Upper lobe of left lung (tissue), 4 donors: ENCODE data around the gene TLX3.

ENCODE experiments used
- EP300 ChIP-seq, 4 donors: sonication (generic); formaldehyde crosslinking; IDR thresholded peaks; one replicate each; pipeline ENCODE4 v1.5.1; 2017; ENCODE audit warnings: antibody characterized with exemption in 4 of 4, control low read depth in 2 of 4
- POLR2A ChIP-seq, 4 donors: fragments of 450-650 bp; IDR thresholded peaks; one replicate each; pipeline ENCODE4 v1.5.1; 2016 to 2017; ENCODE audit warnings: antibody characterized with exemption in 4 of 4, mild to moderate bottlenecking in 2 of 4
- POLR2AphosphoS5 ChIP-seq, 2 donors: sonication (generic); formaldehyde crosslinking; IDR thresholded peaks; one replicate each; pipeline ENCODE4 v1.5.1; 2017; ENCODE audit warnings: antibody characterized with exemption in 2 of 2
- TF ChIP-seq, protein P1 (sequence below), 6 experiments: fragments of 450-650 bp in 4 of 6; fragments of 200-600 bp in 2 of 6; sonication (generic) in 2 of 6; IDR thresholded peaks; one replicate each; pipeline ENCODE4 v1.5.1; 2016 to 2019; ENCODE audit warnings: antibody characterized with exemption in 6 of 6

DNA sequence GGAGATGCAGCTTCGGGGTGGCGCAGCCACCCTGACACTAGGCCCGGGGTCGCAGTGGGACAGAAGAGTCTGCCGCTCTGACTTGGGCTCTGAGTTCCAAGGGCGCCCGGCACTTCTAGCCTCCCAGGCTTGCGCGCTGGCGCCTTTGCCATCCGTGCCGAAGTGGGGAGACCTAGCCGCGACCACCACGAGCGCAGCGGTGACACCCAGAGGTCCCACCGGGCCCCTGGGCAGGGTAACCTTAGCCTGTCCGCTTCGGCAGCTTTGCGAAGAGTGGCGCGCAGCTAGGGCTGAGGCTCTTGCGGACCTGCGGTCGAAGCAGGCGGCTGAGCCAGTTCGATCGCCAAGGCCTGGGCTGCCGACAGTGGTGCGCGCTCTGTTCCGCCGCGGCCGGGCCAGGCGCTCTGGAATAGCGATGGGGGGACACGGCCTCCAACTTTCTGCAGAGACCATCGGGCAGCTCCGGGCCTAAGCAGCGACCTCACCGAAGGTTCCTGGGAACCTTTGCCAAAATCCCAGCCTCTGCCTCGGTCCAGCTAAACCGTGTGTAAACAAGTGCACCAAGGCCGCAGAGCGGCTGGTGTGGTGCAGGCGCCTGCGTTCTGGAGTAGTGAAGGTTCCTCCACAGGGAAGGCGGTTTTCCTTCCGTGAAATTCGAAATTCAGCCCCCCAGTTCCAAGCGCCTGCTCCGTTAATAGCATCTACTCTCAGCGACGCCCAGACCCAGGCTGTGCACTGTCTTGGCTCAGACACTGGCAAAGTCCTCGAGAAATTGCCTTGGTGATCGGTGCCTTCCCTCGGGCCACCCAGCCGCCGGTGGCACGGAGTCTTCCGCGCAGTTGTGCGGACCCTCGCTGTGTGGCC is 7.4 kb downstream of the TLX3 start:
- TF ChIP-seq POLR2A (IDR thresholded peaks at IDR 0.05) = no peak
- TF ChIP-seq, protein P1, sequence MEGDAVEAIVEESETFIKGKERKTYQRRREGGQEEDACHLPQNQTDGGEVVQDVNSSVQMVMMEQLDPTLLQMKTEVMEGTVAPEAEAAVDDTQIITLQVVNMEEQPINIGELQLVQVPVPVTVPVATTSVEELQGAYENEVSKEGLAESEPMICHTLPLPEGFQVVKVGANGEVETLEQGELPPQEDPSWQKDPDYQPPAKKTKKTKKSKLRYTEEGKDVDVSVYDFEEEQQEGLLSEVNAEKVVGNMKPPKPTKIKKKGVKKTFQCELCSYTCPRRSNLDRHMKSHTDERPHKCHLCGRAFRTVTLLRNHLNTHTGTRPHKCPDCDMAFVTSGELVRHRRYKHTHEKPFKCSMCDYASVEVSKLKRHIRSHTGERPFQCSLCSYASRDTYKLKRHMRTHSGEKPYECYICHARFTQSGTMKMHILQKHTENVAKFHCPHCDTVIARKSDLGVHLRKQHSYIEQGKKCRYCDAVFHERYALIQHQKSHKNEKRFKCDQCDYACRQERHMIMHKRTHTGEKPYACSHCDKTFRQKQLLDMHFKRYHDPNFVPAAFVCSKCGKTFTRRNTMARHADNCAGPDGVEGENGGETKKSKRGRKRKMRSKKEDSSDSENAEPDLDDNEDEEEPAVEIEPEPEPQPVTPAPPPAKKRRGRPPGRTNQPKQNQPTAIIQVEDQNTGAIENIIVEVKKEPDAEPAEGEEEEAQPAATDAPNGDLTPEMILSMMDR (IDR thresholded peaks at IDR 0.05) = no peak
- TF ChIP-seq POLR2AphosphoS5 (IDR thresholded peaks at IDR 0.05) = no peak
- TF ChIP-seq EP300 (IDR thresholded peaks at IDR 0.05) = no peak
